IMR-90 (cell line): ENCODE measurements around the gene BAZ2B. TPM values are rescaled to one million over a fixed set of nuclear protein-coding genes. Genes with fewer than 3 reads are reported as not detected.

Experiments used
- ATAC-seq: fragments of 200-7000 bp; cut with Tn5 transposase; 2 replicates; pipeline ENCODE4 v1.9.1; 2020; ENCODE audit warnings: low read depth, mild to moderate bottlenecking, moderate library complexity
- BruUV-seq: library from RNA; stranded (reverse); fragments of 400-500 nt; replicated peaks from 2 replicates; lab custom pipeline; 2021; lab: Mats Ljungman, UMichigan
- CTCF ChIA-PET: fragments of 300-600 bp; formaldehyde crosslinking; extraction: SDS; loops from one replicate; lab custom pipeline; 2021; ENCODE audit warnings: antibody characterized with exemption; lab: Yijun Ruan, JAX
- POLR2A ChIA-PET: fragments of 300-600 bp; sonication (Branson Sonifier 250); formaldehyde crosslinking; loops from one replicate; lab custom pipeline; 2022; ENCODE audit warnings: antibody characterized with exemption; ENCODE audit not compliant: unreplicated experiment; lab: Charles Lee
- DNase-seq: peaks from one replicate; pipeline ENCODE4 v3.0.0; 2013
- H2AFZ ChIP-seq: replicated peaks from 2 replicates; pipeline ENCODE3; 2013; ENCODE audit warnings: low read length, mild to moderate bottlenecking; ENCODE audit not compliant: poor library complexity
- H2AK5ac ChIP-seq: 2 replicates; pipeline ENCODE4 v1.6.1; 2013; ENCODE audit warnings: low read depth, low read length, inconsistent platforms
- H2AK9ac ChIP-seq: replicated peaks from 2 replicates; pipeline ENCODE3; 2013; ENCODE audit warnings: mild to moderate bottlenecking, low read depth, low read length, moderate library complexity; ENCODE audit not compliant: poor library complexity
- H2BK120ac ChIP-seq: 2 replicates; pipeline ENCODE4 v1.6.1; 2013; ENCODE audit warnings: low read depth, low read length, inconsistent platforms
- H2BK15ac ChIP-seq: 3 replicates; pipeline ENCODE4 v1.6.1; 2013; ENCODE audit warnings: low read depth, low read length, inconsistent platforms
- H2BK20ac ChIP-seq: 2 replicates; pipeline ENCODE4 v1.6.1; 2013; ENCODE audit warnings: low read depth, mild to moderate bottlenecking, inconsistent platforms, low read length, moderate library complexity
- H2BK5ac ChIP-seq: 2 replicates; pipeline ENCODE4 v1.6.1; 2013; ENCODE audit warnings: mild to moderate bottlenecking, low read depth, low read length, inconsistent platforms; ENCODE audit not compliant: poor library complexity, severe bottlenecking
- H3K14ac ChIP-seq: replicated peaks from 2 replicates; pipeline ENCODE4 v1.6.1; 2013; ENCODE audit warnings: low read depth, low read length, inconsistent platforms
- H3K18ac ChIP-seq: 2 replicates; pipeline ENCODE4 v1.6.1; 2013; ENCODE audit warnings: low read depth, low read length, control low read depth
- H3K23ac ChIP-seq: 2 replicates; pipeline ENCODE4 v1.6.1; 2013; ENCODE audit warnings: low read depth, low read length, inconsistent platforms
- H3K27ac ChIP-seq: 2 replicates; pipeline ENCODE4 v1.5.1; 2013; ENCODE audit warnings: mild to moderate bottlenecking, control low read depth, low read length; ENCODE audit not compliant: insufficient read depth
- H3K27me3 ChIP-seq: 2 replicates; pipeline ENCODE4 v1.6.1; 2013; ENCODE audit warnings: low read length; ENCODE audit not compliant: control insufficient read depth, insufficient read depth
- H3K36me3 ChIP-seq: 2 replicates; pipeline ENCODE4 v1.6.1; 2013; ENCODE audit warnings: low read length, mixed read lengths; ENCODE audit not compliant: control insufficient read depth, insufficient read depth
- H3K4ac ChIP-seq: 2 replicates; pipeline ENCODE4 v1.6.1; 2013; ENCODE audit warnings: low read depth, low read length, inconsistent platforms
- H3K4me1 ChIP-seq: 2 replicates; pipeline ENCODE4 v1.6.1; 2013; ENCODE audit warnings: low read length, mixed read lengths; ENCODE audit not compliant: control insufficient read depth, insufficient read depth
- H3K4me2 ChIP-seq: 2 replicates; pipeline ENCODE4 v1.6.1; 2013; ENCODE audit warnings: low read depth, mild to moderate bottlenecking, control low read depth, low read length, moderate library complexity
- H3K4me3 ChIP-seq: 2 replicates; pipeline ENCODE4 v1.5.1; 2013; ENCODE audit warnings: low read depth, mild to moderate bottlenecking, control low read depth, low read length, moderate library complexity; ENCODE audit not compliant: insufficient read depth
- H3K56ac ChIP-seq: 2 replicates; pipeline ENCODE4 v1.6.1; 2013; ENCODE audit warnings: low read length, inconsistent platforms; ENCODE audit not compliant: insufficient read depth; ENCODE audit errors: extremely low read depth
- H3K79me1 ChIP-seq, 2 experiments: 2 replicates each; pipeline ENCODE4 v1.6.1; 2013; ENCODE audit warnings: low read length in 2 of 2, inconsistent platforms in 1 of 2, low read depth in 1 of 2
- H3K9ac ChIP-seq: 2 replicates; pipeline ENCODE4 v1.6.1; 2013; ENCODE audit warnings: low read depth, low read length, control low read depth
- H3K9me1 ChIP-seq: 2 replicates; pipeline ENCODE4 v1.6.1; 2013; ENCODE audit warnings: low read length, inconsistent platforms; ENCODE audit not compliant: insufficient read depth
- H3K9me3 ChIP-seq: 2 replicates; pipeline ENCODE4 v1.6.1; 2013; ENCODE audit warnings: low read length; ENCODE audit not compliant: control insufficient read depth, insufficient read depth
- H4K20me1 ChIP-seq: 2 replicates; pipeline ENCODE4 v1.6.1; 2013; ENCODE audit warnings: low read length, inconsistent platforms; ENCODE audit not compliant: insufficient read depth
- H4K5ac ChIP-seq: 2 replicates; pipeline ENCODE4 v1.6.1; 2013; ENCODE audit warnings: mild to moderate bottlenecking, low read depth, low read length, control low read depth
- H4K8ac ChIP-seq, 2 experiments: 2 replicates each; pipeline ENCODE4 v1.6.1; 2013; ENCODE audit warnings: low read depth in 2 of 2, low read length in 2 of 2, control low read depth in 1 of 2, inconsistent platforms in 1 of 2
- H4K91ac ChIP-seq: 2 replicates; pipeline ENCODE4 v1.6.1; 2013; ENCODE audit warnings: low read depth, low read length, inconsistent platforms; ENCODE audit not compliant: insufficient read depth
- CHD1 ChIP-seq: IDR thresholded peaks from 2 replicates; pipeline ENCODE4 v1.6.1; 2012; ENCODE audit warnings: low read depth, low read length, improper control_type of control experiment
- CTCF ChIP-seq: conservative IDR thresholded peaks from 2 replicates; pipeline ENCODE4 v1.5.1; 2012; ENCODE audit warnings: mild to moderate bottlenecking, low read depth, low read length, improper control_type of control experiment
- FOS ChIP-seq: fragments of 150-350 bp; IDR thresholded peaks from 2 replicates; pipeline ENCODE4 v1.6.1; 2016; ENCODE audit warnings: low read depth, low read length
- MXI1 ChIP-seq: IDR thresholded peaks from 2 replicates; pipeline ENCODE4 v1.6.1; 2012; ENCODE audit warnings: low read depth, mild to moderate bottlenecking, low read length, moderate library complexity, borderline replicate concordance
- POLR2A ChIP-seq: IDR thresholded peaks from 2 replicates; pipeline ENCODE4 v1.6.1; 2012; ENCODE audit warnings: mild to moderate bottlenecking, low read depth, low read length
- RAD21 ChIP-seq: IDR thresholded peaks from 2 replicates; pipeline ENCODE4 v1.6.1; 2012; ENCODE audit warnings: low read length, improper control_type of control experiment
- USF2 ChIP-seq: fragments of 150-350 bp; IDR thresholded peaks from 2 replicates; pipeline ENCODE4 v1.6.1; 2017; ENCODE audit warnings: mild to moderate bottlenecking, antibody characterized with exemption, low read length, low read depth
- whole genome bisulfite sequencing, 2 experiments: methylation state at CpG; one replicate each; pipeline versions ENCODE4 v1.1.5 to v1.1.7; 2013; ENCODE audit warnings: missing lambda C conversion rate in 2 of 2; ENCODE audit not compliant: insufficient read length in 1 of 2; ENCODE audit errors: extremely low coverage in 2 of 2; 5-methylcytosine and 5-hydroxymethylcytosine counted together
- dilution Hi-C: fragments of 300-500 bp; cut with HindIII; formaldehyde crosslinking; loops from one replicate; pipeline ENCODE4 v1.14.3; 2018; ENCODE audit warnings: low sequenced_read_pairs; ENCODE audit not compliant: unreplicated experiment
- in situ Hi-C: fragments of 300-500 bp; cut with MboI; formaldehyde crosslinking; loops from 3 replicates; pipeline ENCODE4 v1.14.3; 2019; ENCODE audit warnings: low sequenced_read_pairs, inconsistent platforms, mixed read lengths
- intact Hi-C: fragments of 100-400 bp; cut with micrococcal nuclease; formaldehyde crosslinking; loops from 2 replicates; pipeline ENCODE4 v1.10.0; 2022
- polyA plus RNA-seq, 3 experiments: library from polyadenylated mRNA; depleted of rRNA; stranded (reverse); fragments of >200 nt; gene quantifications; 2 replicates each; pipeline ENCODE4 v1.2.3, GENCODE V29; 2012; ENCODE audit warnings: low replicate concordance in 1 of 3
- total RNA-seq: library from RNA; depleted of rRNA; stranded (reverse); fragments of >200 nt; gene quantifications from 2 replicates; pipeline ENCODE4 v1.2.3, GENCODE V29; 2012

BAZ2B gene
- total and polyA plus RNA-seq, 2 of the 4 experiments (the other 2 are of a cell fraction) = 8.9 to 42.1 TPM

DNA sequence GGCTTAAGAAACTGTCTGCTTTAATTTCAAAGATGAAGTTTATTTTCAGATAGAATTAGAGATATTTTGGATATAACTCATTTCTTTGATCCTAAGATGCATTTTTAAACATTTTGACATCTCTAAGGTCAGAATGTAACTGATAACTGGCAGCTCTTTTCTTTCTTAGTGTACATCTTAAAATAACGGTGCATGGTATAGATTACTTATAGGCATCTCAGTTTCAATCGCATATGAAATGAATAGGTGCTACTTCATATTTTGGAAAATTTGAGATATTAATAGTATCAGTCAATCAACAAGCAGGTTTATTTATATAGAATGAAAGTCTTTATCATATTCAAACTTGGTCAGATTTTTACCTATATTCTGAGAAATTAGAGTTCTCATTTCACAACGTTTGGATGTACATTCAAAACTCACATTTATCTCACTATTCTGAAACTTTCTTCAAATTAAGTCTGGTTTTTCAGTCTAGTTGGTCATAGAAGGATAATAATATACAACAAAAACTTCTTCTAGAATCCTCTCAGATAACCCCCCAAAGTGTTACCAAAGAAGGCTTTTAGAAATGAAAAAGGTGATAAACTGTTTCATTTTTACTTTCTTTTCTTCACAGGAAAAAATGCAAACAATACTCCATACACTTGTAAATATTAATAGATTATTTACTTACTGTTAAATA lies 207.1 kb downstream of the BAZ2B start:
- no peak overlapping the region for H2BK120ac ChIP-seq
- no peak overlapping the region for H4K5ac ChIP-seq
- no peak overlapping the region for H3K9ac ChIP-seq
- BruUV-seq = no TSS peak
- no peak overlapping the region for H3K14ac ChIP-seq
- DNase-seq (no peak), ATAC-seq (no peak)
- H3K36me3 ChIP-seq = peaks cover 17% of the 10 kb centered on the region
- ChIA-PET CTCF (no interaction called here), POLR2A (no interaction called here)
- intact Hi-C loops (no loop called here), in situ Hi-C loops (no loop called here), dilution Hi-C loops (no loop called here)
- no peak overlapping the region for H3K4me2 ChIP-seq
- no peaks in the 10 kb centered on the region for H3K27me3 ChIP-seq
- TF ChIP-seq CTCF (no peak), FOS (no peak), USF2 (no peak), RAD21 (no peak), CHD1 (no peak), MXI1 (no peak), POLR2A (no peak)
- no peak overlapping the region for H3K18ac ChIP-seq
- H2AK5ac ChIP-seq = no peak overlapping the region
- H2AFZ ChIP-seq = no peak overlapping the region
- no CpG with 5 or more reads among the region's 3 CpGs for WGBS, 2 experiments
- H3K9me1 ChIP-seq = no peaks in the 10 kb centered on the region
- H3K4ac ChIP-seq = no peak overlapping the region
- H3K27ac ChIP-seq = no peak overlapping the region
- no peaks in the 10 kb centered on the region for H3K9me3 ChIP-seq
- H3K56ac ChIP-seq = no peak overlapping the region
- H2AK9ac ChIP-seq = no peak overlapping the region
- H3K79me1 ChIP-seq = no peaks in the 10 kb centered on the region; a peak in 1 of 4 replicates
- H4K8ac ChIP-seq = no peak overlapping the region
- H2BK20ac ChIP-seq = no peak overlapping the region
- no peak overlapping the region for H3K4me3 ChIP-seq
- no peak overlapping the region for H2BK5ac ChIP-seq
- H3K4me1 ChIP-seq = no peaks in the 10 kb centered on the region
- no peak overlapping the region for H3K23ac ChIP-seq
- H2BK15ac ChIP-seq = no peak overlapping the region
- no peaks in the 10 kb centered on the region for H4K20me1 ChIP-seq
- H4K91ac ChIP-seq = no peak overlapping the region
